Tibial nerve (tissue), 4 donors: ENCODE measurements around the gene MANBA. TPM values are rescaled to one million over a fixed set of nuclear protein-coding genes. Genes with fewer than 3 reads are reported as not detected.

Experiments used
- DNase-seq, 2 donors: peaks; one replicate each; pipeline ENCODE4 v3.0.0-alpha.2; 2019; ENCODE audit warnings: low spot score in 2 of 2
- H3K27ac ChIP-seq, 4 donors: fragments of 200-600 bp; sonication (generic) in 3 of 4; one replicate each; pipeline ENCODE4 v1.5.1; 2017 to 2019; ENCODE audit warnings: mild to moderate bottlenecking in 1 of 4
- H3K27me3 ChIP-seq, 2 donors: fragments of 200-600 bp; sonication (generic) in 1 of 2; one replicate each; pipeline versions ENCODE4 v1.5.1 to v1.6.0; 2017 to 2019
- H3K36me3 ChIP-seq, 3 donors: fragments of 200-600 bp; sonication (generic); one replicate each; pipeline ENCODE4 v1.5.1; 2018 to 2019
- H3K4me1 ChIP-seq, 4 donors: fragments of 200-600 bp; sonication (generic) in 3 of 4; one replicate each; pipeline ENCODE4 v1.5.1; 2017 to 2019
- H3K4me3 ChIP-seq, 4 donors: fragments of 200-600 bp; sonication (generic) in 3 of 4; one replicate each; pipeline ENCODE4 v1.5.1; 2017 to 2019; ENCODE audit warnings: mild to moderate bottlenecking in 1 of 4, moderate library complexity in 1 of 4
- H3K9me3 ChIP-seq, 4 donors: fragments of 200-600 bp; sonication (generic) in 3 of 4; one replicate each; pipeline ENCODE4 v1.5.1; 2017 to 2019
- EP300 ChIP-seq, 2 donors: sonication (generic); formaldehyde crosslinking; IDR thresholded peaks; one replicate each; pipeline ENCODE4 v1.6.1; 2017; ENCODE audit warnings: antibody characterized with exemption in 2 of 2, mild to moderate bottlenecking in 1 of 2
- POLR2A ChIP-seq, 2 donors: fragments of 450-650 bp; IDR thresholded peaks; one replicate each; pipeline ENCODE4 v1.6.1; 2017; ENCODE audit warnings: antibody characterized with exemption in 2 of 2, mild to moderate bottlenecking in 2 of 2, moderate library complexity in 2 of 2
- WGBS, 2 donors: methylation state at CpG; one replicate each; pipeline ENCODE4 v1.1.5; 2018; 5-methylcytosine and 5-hydroxymethylcytosine counted together
- total RNA-seq, 4 donors: library from RNA; depleted of rRNA; stranded (reverse); fragments of >200 nt; gene quantifications; one replicate each; pipeline ENCODE4 v1.1.0, GENCODE V29; 2016
- TF ChIP-seq, protein P1 (sequence below), 5 experiments: fragments of 200-600 bp in 3 of 5; fragments of 450-650 bp in 2 of 5; sonication (generic) in 3 of 5; IDR thresholded peaks; one replicate each; pipeline ENCODE4 v1.5.1; 2016 to 2019; ENCODE audit warnings: antibody characterized with exemption in 5 of 5, mild to moderate bottlenecking in 3 of 5, moderate library complexity in 2 of 5

MANBA gene
- total RNA-seq, 4 donors from 2014 or later, result 26.1 to 38.1 (median 31.9) TPM

GRCh38 chr4:102601586-102602227, 159.1 kb downstream of the MANBA start:
- Histone ChIP-seq H3K4me3 (no peak overlapping the region), H3K4me1 (no peaks in the 10 kb centered on the region), H3K36me3 (peaks cover 0 to 82% (median 0%) of the 10 kb centered on the region in 3 donors), H3K27me3 (no peaks in the 10 kb centered on the region), H3K27ac (no peak overlapping the region), H3K9me3 (no peaks in the 10 kb centered on the region)
- DNase-seq, result no peak
- no peak for TF ChIP-seq EP300 (IDR thresholded peaks at IDR 0.05)
- 88 to 90% methylated on average over 8 of the region's 8 CpGs for WGBS, 2 donors

DNA sequence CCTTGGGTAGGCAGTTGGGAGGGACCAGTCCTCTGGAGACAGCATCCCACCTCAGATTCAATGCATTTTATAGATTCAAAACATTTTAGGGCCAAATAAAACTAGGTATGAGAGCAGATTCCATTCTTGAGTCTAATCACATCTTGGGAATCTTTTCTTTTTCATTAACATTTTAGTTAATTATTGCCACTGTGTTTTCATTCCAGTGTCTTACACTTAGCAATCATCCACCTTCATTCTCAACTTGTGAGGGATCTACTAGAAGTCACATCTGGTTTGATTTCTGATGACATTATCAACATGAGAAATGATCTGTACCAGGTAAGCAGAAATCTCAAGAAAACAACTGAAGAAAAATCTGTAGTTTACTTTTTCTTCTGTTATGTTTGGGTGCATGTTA, 160.1 kb downstream of the MANBA start:
- DNase-seq, result no peak
- Histone ChIP-seq H3K36me3 (peaks cover 0 to 88% (median 0%) of the 10 kb centered on the region in 3 donors), H3K4me3 (no peak overlapping the region), H3K9me3 (no peaks in the 10 kb centered on the region), H3K27me3 (no peaks in the 10 kb centered on the region), H3K4me1 (no peaks in the 10 kb centered on the region), H3K27ac (no peak overlapping the region)
- TF ChIP-seq POLR2A (IDR thresholded peaks at IDR 0.05) (no peak), EP300 (IDR thresholded peaks at IDR 0.05) (no peak)
- TF ChIP-seq, protein P1, sequence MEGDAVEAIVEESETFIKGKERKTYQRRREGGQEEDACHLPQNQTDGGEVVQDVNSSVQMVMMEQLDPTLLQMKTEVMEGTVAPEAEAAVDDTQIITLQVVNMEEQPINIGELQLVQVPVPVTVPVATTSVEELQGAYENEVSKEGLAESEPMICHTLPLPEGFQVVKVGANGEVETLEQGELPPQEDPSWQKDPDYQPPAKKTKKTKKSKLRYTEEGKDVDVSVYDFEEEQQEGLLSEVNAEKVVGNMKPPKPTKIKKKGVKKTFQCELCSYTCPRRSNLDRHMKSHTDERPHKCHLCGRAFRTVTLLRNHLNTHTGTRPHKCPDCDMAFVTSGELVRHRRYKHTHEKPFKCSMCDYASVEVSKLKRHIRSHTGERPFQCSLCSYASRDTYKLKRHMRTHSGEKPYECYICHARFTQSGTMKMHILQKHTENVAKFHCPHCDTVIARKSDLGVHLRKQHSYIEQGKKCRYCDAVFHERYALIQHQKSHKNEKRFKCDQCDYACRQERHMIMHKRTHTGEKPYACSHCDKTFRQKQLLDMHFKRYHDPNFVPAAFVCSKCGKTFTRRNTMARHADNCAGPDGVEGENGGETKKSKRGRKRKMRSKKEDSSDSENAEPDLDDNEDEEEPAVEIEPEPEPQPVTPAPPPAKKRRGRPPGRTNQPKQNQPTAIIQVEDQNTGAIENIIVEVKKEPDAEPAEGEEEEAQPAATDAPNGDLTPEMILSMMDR (IDR thresholded peaks at IDR 0.05), result no peak

- Histone ChIP-seq H3K27ac (no peak overlapping the region), H3K4me3 (no peak overlapping the region), H3K36me3 (peaks cover 0 to 96% (median 0%) of the 10 kb centered on the region in 3 donors), H3K27me3 (no peaks in the 10 kb centered on the region), H3K9me3 (no peaks in the 10 kb centered on the region), H3K4me1 (no peaks in the 10 kb centered on the region)
- no peak for TF ChIP-seq POLR2A (IDR thresholded peaks at IDR 0.05)
- TF ChIP-seq, protein P1 (IDR thresholded peaks at IDR 0.05), result no peak
- TF ChIP-seq EP300 (IDR thresholded peaks at IDR 0.05), result no peak
- DNase-seq, result no peak
- 91 to 92% methylated on average over 3 of the region's 3 CpGs for WGBS, 2 donors
These were observed 160.9 kb downstream of the MANBA start for GRCh38 chr4:102599886-102600285.

DNA sequence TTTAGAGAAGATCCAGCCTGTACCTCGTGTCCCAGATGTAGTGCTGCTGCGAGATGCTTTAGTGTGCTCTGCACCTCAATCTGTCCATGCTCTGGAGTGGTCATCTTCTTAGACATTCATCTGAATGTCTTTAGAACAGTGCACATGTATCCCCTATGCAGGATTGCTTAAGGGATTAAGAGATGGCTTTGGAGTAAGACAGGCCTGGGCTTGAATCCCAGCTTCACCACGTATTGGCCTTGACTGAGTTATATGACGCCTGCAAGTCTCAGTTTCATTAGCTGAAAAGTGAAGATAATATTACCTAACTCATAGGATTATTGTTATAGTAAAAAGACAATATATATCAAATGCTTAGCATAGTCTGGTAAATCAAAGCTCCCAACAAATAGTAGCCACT, 161.3 kb downstream of the MANBA start:
- H3K27ac ChIP-seq, result no peak overlapping the region
- H3K4me3 ChIP-seq, result no peak overlapping the region
- TF ChIP-seq, protein P1 (IDR thresholded peaks at IDR 0.05), result no peak
- TF ChIP-seq EP300 (IDR thresholded peaks at IDR 0.05) (no peak), POLR2A (IDR thresholded peaks at IDR 0.05) (no peak)
- no peaks in the 10 kb centered on the region for H3K27me3 ChIP-seq
- WGBS, 2 donors, result 89 to 90% methylated on average over 4 of the region's 4 CpGs
- DNase-seq, result no peak
- no peaks in the 10 kb centered on the region for H3K9me3 ChIP-seq
- no peaks in the 10 kb centered on the region for H3K4me1 ChIP-seq
- peaks cover 0 to 98% (median 0%) of the 10 kb centered on the region in 3 donors for H3K36me3 ChIP-seq

DNA sequence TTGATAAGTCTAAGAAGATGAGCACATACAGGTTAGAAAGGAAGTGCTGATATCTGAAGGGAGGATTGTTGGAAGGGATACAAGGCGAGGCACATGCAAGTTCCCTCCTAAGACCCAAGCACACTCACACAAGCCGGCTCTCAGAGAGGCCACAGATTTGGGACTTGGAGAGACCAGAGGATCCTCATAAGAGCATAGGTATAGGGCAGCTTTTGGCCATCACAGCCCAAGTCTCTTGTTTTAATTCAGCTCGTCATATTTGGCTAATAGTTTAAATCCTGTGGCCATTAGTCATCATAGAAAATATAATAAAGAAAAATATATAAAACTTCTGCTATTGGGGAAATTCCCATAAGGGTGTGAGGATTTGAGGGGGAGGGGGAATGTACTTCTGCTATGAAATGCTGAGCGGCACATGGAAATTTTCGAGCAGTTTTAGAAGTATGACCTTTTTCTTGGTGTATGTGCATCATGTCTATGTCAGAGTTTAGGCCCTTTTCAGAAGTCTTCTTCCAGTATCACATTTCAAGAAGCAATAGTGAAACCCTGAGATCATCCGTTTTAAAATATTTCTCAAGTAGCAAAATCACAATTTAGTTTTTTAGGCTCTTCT, 161.9 kb downstream of the MANBA start:
- Histone ChIP-seq H3K4me3 (no peak overlapping the region), H3K27ac (no peak overlapping the region), H3K4me1 (no peaks in the 10 kb centered on the region), H3K9me3 (no peaks in the 10 kb centered on the region), H3K36me3 (peaks cover 0 to 97% (median 0%) of the 10 kb centered on the region in 3 donors), H3K27me3 (no peaks in the 10 kb centered on the region)
- 86 to 87% methylated on average over 6 of the region's 6 CpGs for WGBS, 2 donors
- TF ChIP-seq POLR2A (IDR thresholded peaks at IDR 0.05) (no peak), EP300 (IDR thresholded peaks at IDR 0.05) (no peak)
- TF ChIP-seq, protein P1 (IDR thresholded peaks at IDR 0.05), result no peak
- DNase-seq, result no peak
